ENCODE data around the gene HPS5.
"Not testable (repeated sequence)": the region's sequence is repeated elsewhere in the genome, so short reads cannot be mapped to it uniquely, and the experiment has no call there.

HPS5 gene, protein sequence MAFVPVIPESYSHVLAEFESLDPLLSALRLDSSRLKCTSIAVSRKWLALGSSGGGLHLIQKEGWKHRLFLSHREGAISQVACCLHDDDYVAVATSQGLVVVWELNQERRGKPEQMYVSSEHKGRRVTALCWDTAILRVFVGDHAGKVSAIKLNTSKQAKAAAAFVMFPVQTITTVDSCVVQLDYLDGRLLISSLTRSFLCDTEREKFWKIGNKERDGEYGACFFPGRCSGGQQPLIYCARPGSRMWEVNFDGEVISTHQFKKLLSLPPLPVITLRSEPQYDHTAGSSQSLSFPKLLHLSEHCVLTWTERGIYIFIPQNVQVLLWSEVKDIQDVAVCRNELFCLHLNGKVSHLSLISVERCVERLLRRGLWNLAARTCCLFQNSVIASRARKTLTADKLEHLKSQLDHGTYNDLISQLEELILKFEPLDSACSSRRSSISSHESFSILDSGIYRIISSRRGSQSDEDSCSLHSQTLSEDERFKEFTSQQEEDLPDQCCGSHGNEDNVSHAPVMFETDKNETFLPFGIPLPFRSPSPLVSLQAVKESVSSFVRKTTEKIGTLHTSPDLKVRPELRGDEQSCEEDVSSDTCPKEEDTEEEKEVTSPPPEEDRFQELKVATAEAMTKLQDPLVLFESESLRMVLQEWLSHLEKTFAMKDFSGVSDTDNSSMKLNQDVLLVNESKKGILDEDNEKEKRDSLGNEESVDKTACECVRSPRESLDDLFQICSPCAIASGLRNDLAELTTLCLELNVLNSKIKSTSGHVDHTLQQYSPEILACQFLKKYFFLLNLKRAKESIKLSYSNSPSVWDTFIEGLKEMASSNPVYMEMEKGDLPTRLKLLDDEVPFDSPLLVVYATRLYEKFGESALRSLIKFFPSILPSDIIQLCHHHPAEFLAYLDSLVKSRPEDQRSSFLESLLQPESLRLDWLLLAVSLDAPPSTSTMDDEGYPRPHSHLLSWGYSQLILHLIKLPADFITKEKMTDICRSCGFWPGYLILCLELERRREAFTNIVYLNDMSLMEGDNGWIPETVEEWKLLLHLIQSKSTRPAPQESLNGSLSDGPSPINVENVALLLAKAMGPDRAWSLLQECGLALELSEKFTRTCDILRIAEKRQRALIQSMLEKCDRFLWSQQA

GRCh38 chr11:18321969-18322711 lies at the start of gene HPS5, which contains the start of gene GTF2H1:
HPS5 (minus strand) TSS chr11:18322140; CDS start chr11:18317858, 4,282 bp downstream.
GTF2H1 (plus strand) TSS chr11:18322567; CDS start chr11:18333075, 10,508 bp downstream.
- DNase-seq = peak; percentile 97

- DNase-seq = no peak
Observed at GRCh38 chr11:18371279-18371678, 49.3 kb upstream of the HPS5 start.

DNA sequence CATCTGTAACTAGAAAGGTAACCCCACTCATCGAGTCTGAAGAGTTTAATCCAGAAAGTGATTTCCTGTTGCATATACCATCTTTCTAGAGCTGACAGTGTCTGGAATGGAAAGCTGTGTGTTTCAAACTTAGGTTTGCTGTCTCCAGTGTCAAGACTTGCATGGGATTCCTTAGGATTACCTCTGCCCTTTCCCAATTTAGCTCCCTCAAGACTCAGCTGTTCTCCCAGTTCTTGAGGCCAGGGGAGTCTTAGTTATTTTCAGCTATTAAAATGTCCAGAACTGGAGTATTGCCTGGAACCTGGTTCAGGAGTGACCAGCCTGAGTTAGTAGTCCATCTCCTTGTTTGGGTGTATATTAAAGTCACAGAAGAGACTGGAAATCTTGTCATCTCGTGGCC lies 47.5 kb upstream of the HPS5 start:
- DNase-seq = no peak

DNA sequence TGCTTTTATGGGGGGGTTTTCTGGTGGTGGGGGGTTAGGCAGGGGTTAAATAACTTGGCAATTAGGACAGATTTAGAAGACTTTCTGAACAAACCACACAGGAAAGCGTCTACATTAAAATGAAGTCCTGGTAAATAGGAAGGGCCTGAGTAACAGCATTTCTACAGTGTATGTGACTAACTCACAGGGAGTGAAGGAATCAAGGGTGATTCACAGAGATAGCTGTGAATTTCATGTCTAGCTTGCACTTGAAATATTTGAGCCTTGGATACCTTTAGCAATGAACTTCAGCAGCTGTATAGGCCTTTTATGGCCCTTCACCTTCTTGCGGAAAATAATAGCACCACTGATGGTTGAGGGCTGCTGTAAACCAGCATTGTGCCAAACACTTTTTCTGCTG lies 46.3 kb upstream of the HPS5 start:
- DNase-seq = no peak

GRCh38 chr11:18367431-18367830 lies 45.5 kb upstream of the HPS5 start:
- no peak for DNase-seq

DNA sequence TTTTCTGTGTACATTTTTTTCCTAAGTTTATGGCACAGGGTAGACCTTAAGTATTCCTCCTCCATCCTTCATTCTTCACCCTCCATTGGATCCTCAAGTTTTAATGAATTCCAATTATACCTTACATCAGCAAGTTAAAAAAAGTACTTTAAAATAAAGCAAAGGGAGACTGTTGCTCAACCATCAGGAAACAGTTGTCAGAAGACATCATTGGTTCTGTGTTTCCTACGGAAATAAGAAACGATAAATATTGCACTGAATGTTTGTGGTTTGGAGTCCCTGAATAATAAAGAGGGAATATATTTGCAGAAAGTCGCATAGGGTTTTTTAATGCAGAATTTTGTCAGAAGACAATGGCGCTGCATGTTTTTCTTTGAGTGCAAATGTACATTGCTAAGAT lies 44.3 kb upstream of the HPS5 start:
- DNase-seq = no peak

GRCh38 chr11:18365741-18366140 lies 43.8 kb upstream of the HPS5 start:
- DNase-seq = no peak

- no peak for DNase-seq
Observed at GRCh38 chr11:18364495-18365073, 42.6 kb upstream of the HPS5 start.

GRCh38 chr11:18361154-18361553 lies 39.2 kb upstream of the HPS5 start:
- DNase-seq = no peak

- DNase-seq = no peak
Observed at GRCh38 chr11:18358646-18359045, 36.7 kb upstream of the HPS5 start.

- no peak for DNase-seq
Observed at GRCh38 chr11:18352581-18352980, 30.6 kb upstream of the HPS5 start.

GRCh38 chr11:18347471-18348125 lies 25.7 kb upstream of the HPS5 start:
- DNase-seq = no peak

- no peak for DNase-seq
Observed at GRCh38 chr11:18332891-18333290, 11.0 kb upstream of the HPS5 start.

DNA sequence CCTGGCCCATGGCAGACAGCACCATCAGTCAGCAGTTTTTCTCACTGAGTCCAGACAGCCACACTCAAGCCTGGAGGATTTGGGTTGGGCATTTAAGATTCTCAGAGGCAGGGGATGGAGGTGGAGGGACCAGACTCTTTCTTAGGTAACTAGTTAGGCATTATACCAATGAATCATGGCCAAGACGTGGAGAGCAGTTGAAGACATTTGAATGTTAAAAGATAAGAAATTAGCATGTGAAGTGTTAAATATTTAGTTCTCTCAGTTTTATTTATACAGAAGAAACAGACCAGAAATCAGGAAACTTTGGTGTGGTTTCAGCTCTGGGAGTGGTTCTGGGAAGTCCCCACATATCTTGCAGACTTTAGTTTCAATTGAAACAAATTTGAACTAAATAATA lies 10.4 kb upstream of the HPS5 start:
- DNase-seq = no peak

DNA sequence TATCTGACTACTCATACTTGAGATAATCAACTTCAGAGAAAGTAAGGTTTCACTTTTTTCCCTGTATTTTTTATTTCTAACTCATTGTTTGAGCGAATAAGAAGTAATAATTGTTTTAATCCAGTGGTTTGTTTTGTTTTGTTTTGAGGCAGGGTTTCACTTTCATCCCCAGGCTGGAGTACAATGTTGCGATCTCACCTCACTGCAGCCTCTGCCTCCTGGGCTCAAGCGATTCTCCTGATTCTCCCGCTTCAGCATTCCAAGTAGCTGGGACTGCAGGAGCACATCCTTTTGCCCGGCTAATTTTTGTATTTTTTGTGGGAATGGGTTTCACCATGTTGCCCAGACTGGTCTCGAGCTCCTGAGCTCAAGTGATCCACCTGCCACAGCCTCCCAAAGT lies 9.0 kb upstream of the HPS5 start:
- DNase-seq = no peak

- no peak for DNase-seq
Observed at GRCh38 chr11:18329196-18329870, 7.4 kb upstream of the HPS5 start.

DNA sequence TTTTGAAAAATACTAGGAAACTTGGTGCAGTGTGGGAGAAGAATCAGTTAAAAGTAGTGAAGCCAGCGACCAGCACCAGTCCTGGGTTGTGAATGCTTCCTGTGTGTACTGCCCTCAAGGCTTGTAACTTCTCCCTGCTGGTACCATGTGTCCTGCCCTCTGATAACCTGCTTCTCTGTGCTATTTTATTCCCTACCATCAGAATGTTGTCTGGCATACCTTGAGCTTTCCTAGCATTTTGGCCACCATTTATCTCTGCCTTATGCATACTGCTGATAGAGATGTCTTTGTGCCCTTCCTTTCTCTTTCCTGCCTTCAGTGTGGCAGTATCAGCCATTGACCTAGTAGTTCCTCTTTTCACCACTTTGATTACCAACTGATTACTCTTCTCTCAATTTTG lies 2.4 kb upstream of the HPS5 start:
- DNase-seq = no peak

DNA sequence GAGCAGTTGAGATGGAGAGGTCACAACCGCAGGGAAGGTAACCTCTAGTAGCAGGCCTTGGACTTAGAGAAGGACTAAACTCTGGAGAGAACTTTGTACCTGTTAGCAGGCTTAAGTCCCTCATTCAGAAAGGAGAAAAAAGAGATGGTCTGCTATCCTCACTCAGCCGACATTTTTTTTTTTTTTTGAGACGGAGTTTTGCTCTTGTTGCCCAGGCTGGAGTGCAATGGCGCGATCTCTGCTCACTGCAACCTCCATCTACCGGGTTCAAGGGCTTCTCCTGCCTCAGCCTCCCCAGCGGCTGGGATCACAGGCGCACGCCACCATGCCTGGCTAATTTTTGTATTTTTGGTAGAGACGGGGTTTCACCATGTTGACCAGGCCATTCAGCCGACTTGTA lies 1.9 kb upstream of the HPS5 start:
- DNase-seq = not testable (repeated sequence)

GRCh38 chr11:18322818-18323570 lies 1.1 kb upstream of the HPS5 start:
- no peak for DNase-seq

DNA sequence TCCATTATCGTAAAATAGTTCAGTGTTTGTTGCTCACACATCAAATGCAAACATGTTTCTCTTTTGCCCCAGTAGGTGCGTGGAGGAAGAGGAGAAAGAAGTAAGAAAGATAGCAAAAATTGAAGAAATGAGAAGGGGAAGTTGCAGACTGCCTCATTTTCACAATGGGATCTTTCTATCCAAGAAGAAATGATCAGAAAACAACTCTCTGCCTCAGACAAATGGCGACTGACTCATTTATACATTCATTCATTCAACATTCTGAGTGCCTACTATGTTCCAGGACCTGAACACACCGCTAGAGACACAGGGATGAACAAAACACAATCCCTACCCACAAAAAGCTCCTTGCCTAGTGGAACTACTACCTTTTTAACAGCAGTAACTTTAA lies 367 bp downstream of the HPS5 start:
- no peak for DNase-seq
